Hepatocyte (in vitro differentiated cells): ENCODE data around the gene BCAP29. TPM values are rescaled to one million over a fixed set of nuclear protein-coding genes. Genes with fewer than 3 reads are reported as not detected.

Source experiments
- DNase-seq: peaks from one replicate; pipeline ENCODE4 v3.0.0-alpha.2; 2016; ENCODE audit warnings: low spot score
- H2AFZ ChIP-seq: fragments of 200-600 bp; sonication (generic); 2 replicates; pipeline ENCODE4 v1.6.0; 2016; ENCODE audit warnings: antibody characterized with exemption, mild to moderate bottlenecking
- H3K27ac ChIP-seq: fragments of 200-600 bp; sonication (generic); 2 replicates; pipeline ENCODE4 v1.5.1; 2016; ENCODE audit warnings: mild to moderate bottlenecking
- H3K27me3 ChIP-seq: fragments of 200-600 bp; sonication (generic); 2 replicates; pipeline ENCODE4 v1.6.1; 2016
- H3K36me3 ChIP-seq: fragments of 200-600 bp; sonication (generic); replicated peaks from 2 replicates; pipeline ENCODE4 v1.5.1; 2016; ENCODE audit warnings: low read depth; ENCODE audit not compliant: insufficient read depth
- H3K4me1 ChIP-seq: fragments of 200-600 bp; sonication (generic); 2 replicates; pipeline ENCODE4 v1.5.1; 2016; ENCODE audit warnings: mild to moderate bottlenecking, moderate library complexity; ENCODE audit not compliant: insufficient read depth
- H3K4me2 ChIP-seq: fragments of 200-600 bp; sonication (generic); 2 replicates; pipeline ENCODE4 v1.6.0; 2016
- H3K4me3 ChIP-seq: fragments of 200-600 bp; sonication (generic); 2 replicates; pipeline ENCODE4 v1.5.1; 2016; ENCODE audit warnings: mild to moderate bottlenecking
- H3K79me2 ChIP-seq: fragments of 200-600 bp; sonication (generic); 2 replicates; pipeline ENCODE4 v1.6.0; 2017; ENCODE audit warnings: mild to moderate bottlenecking
- H3K9me2 ChIP-seq: fragments of 200-600 bp; sonication (generic); replicated peaks from 2 replicates; pipeline ENCODE4 v1.6.0; 2017; ENCODE audit warnings: mild to moderate bottlenecking; ENCODE audit not compliant: insufficient read depth
- H3K9me3 ChIP-seq: fragments of 200-600 bp; sonication (generic); 2 replicates; pipeline ENCODE4 v1.5.1; 2016; ENCODE audit warnings: low read depth, mild to moderate bottlenecking
- H4K20me1 ChIP-seq: fragments of 200-600 bp; sonication (generic); 2 replicates; pipeline ENCODE4 v1.6.0; 2016; ENCODE audit warnings: mild to moderate bottlenecking; ENCODE audit not compliant: insufficient read depth, poor library complexity, severe bottlenecking
- CTCF ChIP-seq: fragments of 200-600 bp; sonication (generic); IDR thresholded peaks from 2 replicates; pipeline ENCODE4 v1.5.1; 2016; ENCODE audit warnings: antibody characterized with exemption, mild to moderate bottlenecking; ENCODE audit not compliant: poor library complexity
- EZH2 ChIP-seq: fragments of 200-600 bp; sonication (generic); IDR thresholded peaks from 2 replicates; pipeline ENCODE4 v1.6.1; 2016; ENCODE audit warnings: antibody characterized with exemption, mild to moderate bottlenecking, borderline replicate concordance
- EZH2phosphoT487 ChIP-seq: fragments of 200-600 bp; sonication (generic); IDR thresholded peaks from one replicate; pipeline ENCODE4 v1.6.1; 2018; ENCODE audit warnings: antibody characterized with exemption, mild to moderate bottlenecking, low read depth, moderate library complexity; ENCODE audit not compliant: unreplicated experiment, severe bottlenecking
- WGBS: methylation state at CpG from one replicate; pipeline ENCODE4 v1.1.6; 2016; ENCODE audit warnings: low lambda C conversion rate; ENCODE audit errors: missing lambda C conversion rate; 5-methylcytosine and 5-hydroxymethylcytosine counted together
- polyA plus RNA-seq: library from polyadenylated mRNA; unstranded; fragments of >200 nt; fragmentation: Nextera tagmentation; extraction: Ambion mirVana; gene quantifications from 2 replicates; pipeline ENCODE4 v1.2.1, GENCODE V29; 2016
- total RNA-seq: library from RNA; depleted of rRNA; stranded (reverse); fragments of >200 nt; gene quantifications from 2 replicates; pipeline ENCODE4 v1.2.3, GENCODE V29; 2014

The BCAP29 gene
- total and polyA plus RNA-seq, 2 experiments from 2014 or later: 35.1 to 76.6 TPM

DNA sequence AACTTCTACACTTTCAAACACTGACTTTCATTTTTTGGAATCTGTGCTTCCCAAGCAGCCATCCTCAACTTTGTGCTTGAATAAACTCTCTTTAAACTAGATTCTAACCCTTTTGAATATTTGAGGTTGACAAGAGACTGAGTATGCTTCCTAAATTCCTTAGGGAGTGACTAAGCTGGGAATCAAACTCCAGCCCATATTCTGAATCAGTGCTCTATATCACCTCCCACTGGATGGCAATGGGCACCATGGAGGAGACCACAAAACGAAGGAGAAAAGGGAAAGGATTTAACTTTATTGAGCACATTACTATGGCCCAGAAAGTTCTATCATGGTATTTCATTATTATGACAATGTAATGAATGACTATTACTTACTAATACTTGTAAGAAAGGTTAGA is 63.4 kb downstream of the BCAP29 start:
- Histone ChIP-seq H3K4me2 (no peak overlapping the region), H2AFZ (no peak overlapping the region), H3K4me3 (no peak overlapping the region), H3K27me3 (peaks cover 11% of the 10 kb centered on the region), H3K9me2 (no peaks in the 10 kb centered on the region), H3K27ac (no peak overlapping the region), H3K36me3 (no peaks in the 10 kb centered on the region), H3K4me1 (no peaks in the 10 kb centered on the region), H4K20me1 (no peaks in the 10 kb centered on the region), H3K79me2 (no peaks in the 10 kb centered on the region), H3K9me3 (no peaks in the 10 kb centered on the region)
- no peak for TF ChIP-seq EZH2phosphoT487
- TF ChIP-seq EZH2: no peak
- TF ChIP-seq CTCF: no peak
- 82% methylated on average over 1 of the region's 1 CpG for WGBS
- no peak for DNase-seq

GRCh38 chr7:107643938-107644308 is 63.9 kb downstream of the BCAP29 start:
- H3K4me3 ChIP-seq: no peak overlapping the region
- H3K4me1 ChIP-seq: no peaks in the 10 kb centered on the region
- no peak for TF ChIP-seq EZH2phosphoT487
- no peak for TF ChIP-seq CTCF
- TF ChIP-seq EZH2: no peak
- H3K79me2 ChIP-seq: no peaks in the 10 kb centered on the region
- H3K9me3 ChIP-seq: no peaks in the 10 kb centered on the region
- H3K9me2 ChIP-seq: no peaks in the 10 kb centered on the region
- DNase-seq: no peak
- peak overlapping the region; percentile 23 for H3K4me2 ChIP-seq
- 76% methylated on average over 1 of the region's 1 CpG for WGBS
- H4K20me1 ChIP-seq: no peaks in the 10 kb centered on the region
- H3K27ac ChIP-seq: no peak overlapping the region
- peaks cover 11% of the 10 kb centered on the region for H3K27me3 ChIP-seq
- H3K36me3 ChIP-seq: no peaks in the 10 kb centered on the region
- H2AFZ ChIP-seq: no peak overlapping the region

DNA sequence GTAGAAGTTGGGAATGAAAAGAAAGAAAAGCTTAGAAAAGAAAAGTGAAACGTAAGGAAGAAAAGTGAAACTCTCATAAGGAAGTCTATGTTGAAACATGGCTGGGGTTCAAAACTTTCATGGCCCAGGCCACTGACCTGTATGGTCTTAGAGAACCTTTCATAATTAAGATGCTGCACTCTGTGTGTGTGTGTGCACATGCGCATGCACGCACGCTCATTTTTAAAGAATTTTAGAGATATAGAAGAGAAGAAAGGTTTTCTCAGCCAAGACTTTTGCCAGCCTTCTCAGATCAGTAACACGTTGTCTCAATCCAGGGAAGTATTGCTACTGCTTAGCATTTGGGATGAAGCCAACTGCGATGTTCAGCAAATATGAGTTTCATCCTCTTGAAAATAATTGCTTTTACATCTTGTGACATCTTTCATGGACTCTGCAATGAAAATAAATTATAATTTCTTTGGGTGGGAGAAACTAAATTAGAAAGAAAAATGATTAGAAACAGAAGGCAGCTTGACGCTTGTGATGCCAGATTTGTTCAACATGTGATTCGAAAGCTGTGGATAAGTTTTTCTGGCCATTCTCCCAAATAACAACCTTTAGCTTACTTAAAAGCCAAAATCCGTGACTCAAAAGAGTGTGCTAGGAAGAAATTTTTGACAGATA is 64.4 kb downstream of the BCAP29 start:
- Histone ChIP-seq H3K9me3 (no peaks in the 10 kb centered on the region), H4K20me1 (no peaks in the 10 kb centered on the region), H3K79me2 (no peaks in the 10 kb centered on the region), H3K9me2 (no peaks in the 10 kb centered on the region), H3K4me1 (no peaks in the 10 kb centered on the region), H3K27me3 (peaks cover 11% of the 10 kb centered on the region), H3K27ac (no peak overlapping the region), H3K36me3 (no peaks in the 10 kb centered on the region), H3K4me3 (no peak overlapping the region), H3K4me2 (peak overlapping the region; percentile 23), H2AFZ (no peak overlapping the region)
- 81% methylated on average over 9 of the region's 9 CpGs for WGBS
- no peak for DNase-seq
- TF ChIP-seq CTCF (no peak), EZH2phosphoT487 (no peak), EZH2 (no peak)
